H9 (cell line): Measurements from ENCODE around the gene BTN1A1. TPM values are rescaled to one million over a fixed set of nuclear protein-coding genes. Genes with fewer than 3 reads are reported as not detected.

Experiments
- DNase-seq: peaks from one replicate; pipeline ENCODE4 v3.0.0-alpha.2; 2017
- H2AFZ ChIP-seq: one replicate; pipeline ENCODE4 v1.6.1; 2013; ENCODE audit warnings: mild to moderate bottlenecking, low read length, control low read depth, moderate library complexity
- H2AK5ac ChIP-seq: 2 replicates; pipeline ENCODE4 v1.6.1; 2013; ENCODE audit warnings: low read length, control low read depth, mixed read lengths; ENCODE audit not compliant: insufficient read length
- H2BK120ac ChIP-seq: one replicate; pipeline ENCODE4 v1.6.1; 2013; ENCODE audit warnings: low read depth, mild to moderate bottlenecking, low read length, control low read depth, inconsistent platforms; ENCODE audit not compliant: poor library complexity, severe bottlenecking
- H2BK12ac ChIP-seq: 2 replicates; pipeline ENCODE4 v1.6.1; 2013; ENCODE audit warnings: low read length, control low read depth, mixed read lengths, low read depth; ENCODE audit not compliant: insufficient read length
- H2BK15ac ChIP-seq: 2 replicates; pipeline ENCODE4 v1.6.1; 2013; ENCODE audit warnings: low read depth, low read length, control low read depth
- H2BK20ac ChIP-seq: one replicate; pipeline ENCODE4 v1.6.1; 2013; ENCODE audit warnings: low read depth, mild to moderate bottlenecking, low read length, control low read depth, inconsistent platforms; ENCODE audit not compliant: poor library complexity, severe bottlenecking
- H2BK5ac ChIP-seq: 2 replicates; pipeline ENCODE4 v1.6.1; 2013; ENCODE audit warnings: low read length, control low read depth, mixed read lengths; ENCODE audit not compliant: insufficient read length
- H3K14ac ChIP-seq: 2 replicates; pipeline ENCODE4 v1.6.1; 2013; ENCODE audit warnings: low read length, control low read depth; ENCODE audit not compliant: insufficient read depth
- H3K18ac ChIP-seq: 2 replicates; pipeline ENCODE4 v1.6.1; 2013; ENCODE audit warnings: low read depth, mild to moderate bottlenecking, mixed read lengths, low read length, control low read depth; ENCODE audit not compliant: insufficient read length
- H3K23ac ChIP-seq: 2 replicates; pipeline ENCODE4 v1.6.1; 2013; ENCODE audit warnings: low read length, control low read depth, mixed read lengths, low read depth; ENCODE audit not compliant: insufficient read length
- H3K23me2 ChIP-seq: 2 replicates; pipeline ENCODE4 v1.6.1; 2013; ENCODE audit warnings: low read depth, mild to moderate bottlenecking, mixed read lengths, low read length, control low read depth; ENCODE audit not compliant: insufficient read length, poor library complexity, severe bottlenecking
- H3K27ac ChIP-seq: 2 replicates; pipeline ENCODE4 v1.5.1; 2013; ENCODE audit warnings: low read length, control low read depth, mixed read lengths, low read depth; ENCODE audit not compliant: insufficient read length
- H3K27me3 ChIP-seq: 2 replicates; pipeline ENCODE4 v1.6.1; 2013; ENCODE audit warnings: low read length, control low read depth, inconsistent platforms; ENCODE audit not compliant: insufficient read depth
- H3K4ac ChIP-seq: 2 replicates; pipeline ENCODE4 v1.6.1; 2013; ENCODE audit warnings: low read depth, mild to moderate bottlenecking, control low read depth, inconsistent platforms, low read length, moderate library complexity
- H3K4me1 ChIP-seq: 2 replicates; pipeline ENCODE4 v1.6.1; 2013; ENCODE audit warnings: low read length, control low read depth, inconsistent platforms; ENCODE audit not compliant: insufficient read depth
- H3K4me2 ChIP-seq: 2 replicates; pipeline ENCODE4 v1.6.1; 2013; ENCODE audit warnings: low read length, control low read depth, mixed read lengths; ENCODE audit not compliant: insufficient read length, insufficient read depth
- H3K56ac ChIP-seq: 2 replicates; pipeline ENCODE4 v1.6.1; 2013; ENCODE audit warnings: low read depth, mild to moderate bottlenecking, mixed read lengths, low read length, control low read depth; ENCODE audit not compliant: insufficient read length
- H3K79me1 ChIP-seq: 2 replicates; pipeline ENCODE4 v1.6.1; 2013; ENCODE audit warnings: low read depth, mild to moderate bottlenecking, moderate library complexity, low read length, control low read depth, inconsistent platforms; ENCODE audit not compliant: insufficient read depth, poor library complexity, severe bottlenecking
- H3K79me2 ChIP-seq: 2 replicates; pipeline ENCODE4 v1.6.1; 2013; ENCODE audit warnings: low read length, control low read depth, inconsistent platforms; ENCODE audit not compliant: insufficient read depth
- H3K9ac ChIP-seq: 2 replicates; pipeline ENCODE4 v1.6.1; 2013; ENCODE audit warnings: low read length, control low read depth, mixed read lengths; ENCODE audit not compliant: insufficient read length; ENCODE audit errors: extremely low read depth
- H3K9me3 ChIP-seq: one replicate; pipeline ENCODE4 v1.6.1; 2013; ENCODE audit warnings: low read depth, low read length, inconsistent platforms; ENCODE audit not compliant: control insufficient read depth
- H3T11ph ChIP-seq: one replicate; pipeline ENCODE4 v1.6.1; 2013; ENCODE audit warnings: mild to moderate bottlenecking, low read length, control low read depth, inconsistent platforms
- H4K20me1 ChIP-seq: one replicate; pipeline ENCODE4 v1.6.1; 2013; ENCODE audit not compliant: control insufficient read depth, insufficient read length, insufficient read depth
- H4K5ac ChIP-seq: 2 replicates; pipeline ENCODE4 v1.6.1; 2013; ENCODE audit warnings: low read depth, mild to moderate bottlenecking, mixed read lengths, low read length, control low read depth; ENCODE audit not compliant: insufficient read length
- H4K8ac ChIP-seq: replicated peaks from 2 replicates; pipeline ENCODE4 v1.6.1; 2013; ENCODE audit warnings: low read length, control low read depth, mixed read lengths, low read depth; ENCODE audit not compliant: insufficient read length
- H4K91ac ChIP-seq: 2 replicates; pipeline ENCODE4 v1.6.1; 2013; ENCODE audit warnings: low read depth, mild to moderate bottlenecking, moderate library complexity, mixed read lengths, low read length, control low read depth; ENCODE audit not compliant: insufficient read length
- H3K27ac Mint-ChIP-seq, 3 experiments: 2 replicates in 2 of 3; 3 replicates in 1 of 3; pipeline ENCODE4 v1.8.0; 2020 to 2021; ENCODE audit warnings: mixed read lengths in 3 of 3, mild to moderate bottlenecking in 1 of 3, moderate library complexity in 1 of 3
- H3K27me3 Mint-ChIP-seq: 2 replicates; pipeline ENCODE4 v1.8.0; 2021; ENCODE audit warnings: low read depth, mild to moderate bottlenecking, moderate library complexity, mixed read lengths
- H3K36me3 Mint-ChIP-seq, 3 experiments: 2 replicates in 2 of 3; 3 replicates in 1 of 3; pipeline ENCODE4 v1.8.0; 2020 to 2021; ENCODE audit warnings: low read depth in 3 of 3, mixed read lengths in 3 of 3; ENCODE audit not compliant: insufficient read depth in 1 of 3
- H3K4me1 Mint-ChIP-seq, 2 experiments: 2 replicates each; pipeline ENCODE4 v1.8.0; 2020; ENCODE audit warnings: mixed read lengths in 2 of 2
- H3K4me3 Mint-ChIP-seq, 2 experiments: 2 replicates in 1 of 2; 3 replicates in 1 of 2; pipeline ENCODE4 v1.8.0; 2020 to 2021; ENCODE audit warnings: mild to moderate bottlenecking in 2 of 2, mixed read lengths in 2 of 2, moderate library complexity in 1 of 2
- H3K9me3 Mint-ChIP-seq, 2 experiments: 2 replicates in 1 of 2; 3 replicates in 1 of 2; pipeline ENCODE4 v1.8.0; 2020; ENCODE audit warnings: mild to moderate bottlenecking in 2 of 2, mixed read lengths in 2 of 2, moderate library complexity in 1 of 2
- CTCF ChIP-seq: fragments of 200-600 bp; sonication (generic); conservative IDR thresholded peaks from 3 replicates; pipeline ENCODE4 v1.8.0; 2021; ENCODE audit warnings: antibody characterized with exemption, mild to moderate bottlenecking
- total RNA-seq: library from RNA; stranded (reverse); gene quantifications from 2 replicates; pipeline ENCODE4 v1.2.1, GENCODE V29; 2021

The BTN1A1 gene
- total RNA-seq, 1 experiment from 2014 or later, result 0.15 TPM

- Histone ChIP-seq H2BK120ac (no peak overlapping the region), H3K4me2 (no peak overlapping the region), H2AK5ac (no peak overlapping the region), H3T11ph (no peak overlapping the region), H2BK5ac (no peak overlapping the region), H3K4me1 (no peaks in the 10 kb centered on the region), H3K23ac (no peak overlapping the region), H4K91ac (no peak overlapping the region), H3K27me3 (no peaks in the 10 kb centered on the region), H4K5ac (no peak overlapping the region), H2BK20ac (no peak overlapping the region), H3K79me1 (no peaks in the 10 kb centered on the region), H3K9ac (no peak overlapping the region), H3K27ac (no peak overlapping the region), H3K14ac (no peak overlapping the region), H3K56ac (no peak overlapping the region), H4K8ac (no peak overlapping the region), H2BK15ac (no peak overlapping the region), H3K79me2 (no peaks in the 10 kb centered on the region; the same call in 1 of the 2 replicates), H2BK12ac (no peak overlapping the region), H2AFZ (no peak overlapping the region), H3K4ac (no peak overlapping the region), H3K23me2 (no peaks in the 10 kb centered on the region), H3K9me3 (no peaks in the 10 kb centered on the region), H4K20me1 (no peaks in the 10 kb centered on the region), H3K18ac (no peak overlapping the region)
- Mint-ChIP-seq H3K36me3 (peaks cover 8 to 48% (median 48%) of the 10 kb centered on the region in 3 experiments; a peak in 6 of 7 replicates), H3K9me3 (no peaks in the 10 kb centered on the region; a peak in 1 of 5 replicates), H3K27me3 (no peaks in the 10 kb centered on the region), H3K27ac (no peak overlapping the region), H3K4me3 (no peak overlapping the region), H3K4me1 (peaks cover 6 to 11% of the 10 kb centered on the region in 2 experiments)
- no peak for DNase-seq
- TF ChIP-seq CTCF, result no peak
Measured at GRCh38 chr6:26544473-26544872, 44.4 kb downstream of the BTN1A1 start.
